ENCODE results near the gene ERFL.
A peak's percentile ranks its signal among the peaks of the same experiment; 100 is the strongest.

ERFL gene

GRCh38 chr19:41941410-41942202 is 13.4 kb upstream of the ERFL start:
- no peak for TF ChIP-seq CTCF (IDR thresholded peaks at IDR 0.05; ENCODE audit: borderline replicate concordance, insufficient read depth, low read depth, low read length)
- H3K4me3 ChIP-seq (ENCODE audit: low read depth, low read length): no peak overlapping the region

- H3K4me3 ChIP-seq (ENCODE audit: low read depth, low read length): peak overlapping the region; percentile 73
Observed at GRCh38 chr19:41940731-41941409, 12.6 kb upstream of the ERFL start.

GRCh38 chr19:41939861-41940730 is 11.8 kb upstream of the ERFL start:
- H3K4me3 ChIP-seq (ENCODE audit: low read depth, low read length): peak overlapping the region; percentile 73
- no peak for TF ChIP-seq CTCF (IDR thresholded peaks at IDR 0.05; ENCODE audit: borderline replicate concordance, insufficient read depth, low read depth, low read length)

More at GRCh38 chr19:41940731-41941409, 12.6 kb upstream of the ERFL start:
- TF ChIP-seq CTCF (IDR thresholded peaks at IDR 0.05; ENCODE audit: borderline replicate concordance, insufficient read depth, low read depth, low read length): no peak

- H3K4me3 ChIP-seq (ENCODE audit: low read depth, low read length): peak overlapping the region; percentile 5
Observed at GRCh38 chr19:41939209-41939608, 11.0 kb upstream of the ERFL start.

- peak; percentile 30; the same call in 1 of the 2 replicates for TF ChIP-seq CTCF (IDR thresholded peaks at IDR 0.05; ENCODE audit: borderline replicate concordance, insufficient read depth, low read depth, low read length)
- H3K4me3 ChIP-seq (ENCODE audit: low read depth, low read length): no peak overlapping the region
Observed at GRCh38 chr19:41937525-41938468, 9.5 kb upstream of the ERFL start.

GRCh38 chr19:41936961-41937360 is 8.7 kb upstream of the ERFL start:
- no peak overlapping the region for H3K4me3 ChIP-seq (ENCODE audit: low read depth, low read length)

More at GRCh38 chr19:41936961-41937360, 8.7 kb upstream of the ERFL start:
- TF ChIP-seq CTCF (IDR thresholded peaks at IDR 0.05; ENCODE audit: borderline replicate concordance, insufficient read depth, low read depth, low read length): no peak

Measured in GM12875 (cell line).